Testis (tissue), 3 donors: Measurements from ENCODE around the gene FBH1. TPM values are rescaled to one million over a fixed set of nuclear protein-coding genes. Genes with fewer than 3 reads are reported as not detected.
A peak's percentile ranks its signal among the peaks of the same experiment; 100 is the strongest.

Experiments used
- DNase-seq: peaks from one replicate; pipeline ENCODE4 v3.0.0-alpha.2; 2019
- H3K27ac ChIP-seq, 2 donors: fragments of 200-600 bp; sonication (generic); one replicate each; pipeline ENCODE4 v1.5.1; 2019
- H3K27me3 ChIP-seq: fragments of 200-600 bp; sonication (generic); one replicate; pipeline ENCODE4 v1.5.1; 2019
- H3K36me3 ChIP-seq: fragments of 200-600 bp; sonication (generic); one replicate; pipeline ENCODE4 v1.5.1; 2017; ENCODE audit warnings: low read depth; ENCODE audit errors: missing control alignments
- H3K4me1 ChIP-seq: fragments of 200-600 bp; sonication (generic); one replicate; pipeline ENCODE4 v1.5.1; 2019
- H3K4me3 ChIP-seq, 2 donors: fragments of 200-600 bp; sonication (generic); one replicate each; pipeline ENCODE4 v1.5.1; 2017 to 2019
- H3K9me3 ChIP-seq: fragments of 200-600 bp; sonication (generic); one replicate; pipeline ENCODE4 v1.5.1; 2017
- POLR2A ChIP-seq: fragments of 450-650 bp; IDR thresholded peaks from one replicate; pipeline ENCODE4 v1.6.1; 2017; ENCODE audit warnings: antibody characterized with exemption, mild to moderate bottlenecking, moderate library complexity
- WGBS, 2 donors: methylation state at CpG; one replicate each; pipeline ENCODE4 v1.1.5; 2018; 5-methylcytosine and 5-hydroxymethylcytosine counted together
- intact Hi-C: fragments of 100-400 bp; cut with DNase I; formaldehyde crosslinking; loops from one replicate; pipeline ENCODE4 v1.15.1; 2023; ENCODE audit warnings: low total_unique reads
- polyA plus RNA-seq: library from polyadenylated mRNA; stranded (reverse); fragments of 350-450 nt; fragmentation: Illumina TruSeq; extraction: RNeasy Lipid Tissue Mini Kit (QIAGEN cat#74804); gene quantifications from one replicate; pipeline ENCODE4 v1.2.3, GENCODE V29; 2014; ENCODE audit warnings: low read depth, low replicate concordance; ENCODE audit not compliant: insufficient read depth
- total RNA-seq, 2 donors: library from RNA; depleted of rRNA; stranded (reverse); fragments of >200 nt; gene quantifications; one replicate each; pipeline ENCODE4 v1.2.3, GENCODE V29; 2016
- TF ChIP-seq, protein P1 (sequence below), 3 experiments: fragments of 450-650 bp in 2 of 3; fragments of 200-600 bp in 1 of 3; sonication (generic) in 1 of 3; IDR thresholded peaks; one replicate each; pipeline ENCODE4 v1.5.1; 2016 to 2019; ENCODE audit warnings: antibody characterized with exemption in 3 of 3, mild to moderate bottlenecking in 2 of 3, moderate library complexity in 1 of 3

The FBH1 gene
- total and polyA plus RNA-seq, 3 donors from 2014 or later, result 91.6 to 203 (median 174) TPM

DNA sequence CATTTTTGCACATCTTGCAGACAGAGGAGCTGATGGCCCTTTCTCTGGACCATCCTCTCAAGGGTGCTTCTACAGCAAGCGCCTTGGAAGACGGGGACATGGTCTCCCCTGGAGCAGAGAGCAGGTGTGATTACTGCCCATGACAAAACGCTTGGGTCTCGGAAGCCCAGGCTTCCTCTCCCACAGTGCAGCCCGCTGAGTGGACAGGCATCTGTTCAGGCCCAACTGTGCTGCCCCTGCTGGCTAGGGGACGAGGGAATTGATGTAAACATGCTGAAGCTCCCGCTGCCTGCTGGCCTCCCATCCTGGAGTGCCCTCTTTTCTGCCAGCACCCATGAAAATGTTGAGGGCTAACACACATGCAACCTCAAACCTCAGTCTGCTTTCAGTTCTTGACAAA lies 73.0 kb downstream of the FBH1 start:
- no peak for DNase-seq
- no peaks in the 10 kb centered on the region for H3K36me3 ChIP-seq
- no peaks in the 10 kb centered on the region for H3K27me3 ChIP-seq
- H3K9me3 ChIP-seq, result no peaks in the 10 kb centered on the region
- intact Hi-C loops, result no loop called here
- 91 to 97% methylated on average over 6 to 7 of the region's 7 CpGs for WGBS, 2 donors
- TF ChIP-seq, protein P1, sequence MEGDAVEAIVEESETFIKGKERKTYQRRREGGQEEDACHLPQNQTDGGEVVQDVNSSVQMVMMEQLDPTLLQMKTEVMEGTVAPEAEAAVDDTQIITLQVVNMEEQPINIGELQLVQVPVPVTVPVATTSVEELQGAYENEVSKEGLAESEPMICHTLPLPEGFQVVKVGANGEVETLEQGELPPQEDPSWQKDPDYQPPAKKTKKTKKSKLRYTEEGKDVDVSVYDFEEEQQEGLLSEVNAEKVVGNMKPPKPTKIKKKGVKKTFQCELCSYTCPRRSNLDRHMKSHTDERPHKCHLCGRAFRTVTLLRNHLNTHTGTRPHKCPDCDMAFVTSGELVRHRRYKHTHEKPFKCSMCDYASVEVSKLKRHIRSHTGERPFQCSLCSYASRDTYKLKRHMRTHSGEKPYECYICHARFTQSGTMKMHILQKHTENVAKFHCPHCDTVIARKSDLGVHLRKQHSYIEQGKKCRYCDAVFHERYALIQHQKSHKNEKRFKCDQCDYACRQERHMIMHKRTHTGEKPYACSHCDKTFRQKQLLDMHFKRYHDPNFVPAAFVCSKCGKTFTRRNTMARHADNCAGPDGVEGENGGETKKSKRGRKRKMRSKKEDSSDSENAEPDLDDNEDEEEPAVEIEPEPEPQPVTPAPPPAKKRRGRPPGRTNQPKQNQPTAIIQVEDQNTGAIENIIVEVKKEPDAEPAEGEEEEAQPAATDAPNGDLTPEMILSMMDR (IDR thresholded peaks at IDR 0.05), result no peak
- TF ChIP-seq POLR2A, result no peak
- H3K27ac ChIP-seq, result no peak overlapping the region
- peaks cover 8% of the 10 kb centered on the region for H3K4me1 ChIP-seq
- no peak overlapping the region for H3K4me3 ChIP-seq

DNA sequence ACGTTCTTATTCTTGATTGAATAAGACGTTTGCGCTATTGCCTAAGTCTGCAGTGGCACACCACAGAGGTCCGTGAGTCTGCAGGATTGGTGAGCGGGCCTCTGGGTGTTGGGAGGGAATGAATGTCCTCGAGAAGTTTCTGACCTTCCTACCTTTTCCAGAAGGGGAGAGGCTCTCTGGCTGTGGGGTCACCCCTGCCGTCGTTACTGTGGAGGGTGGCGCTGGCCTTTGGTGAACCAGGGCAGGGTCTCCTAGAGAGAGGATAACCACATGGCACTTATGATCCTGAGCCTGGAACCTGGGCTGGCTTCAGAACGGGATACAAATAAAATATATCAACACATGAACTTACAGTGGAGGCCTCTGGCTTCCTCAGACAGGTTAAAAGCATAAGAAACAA lies 73.5 kb downstream of the FBH1 start:
- no peak for DNase-seq
- H3K4me3 ChIP-seq, result no peak overlapping the region
- peaks cover 8% of the 10 kb centered on the region for H3K4me1 ChIP-seq
- intact Hi-C loops, result no loop called here
- no peaks in the 10 kb centered on the region for H3K27me3 ChIP-seq
- no peak overlapping the region for H3K27ac ChIP-seq
- no peak for TF ChIP-seq POLR2A
- TF ChIP-seq, protein P1 (IDR thresholded peaks at IDR 0.05), result no peak
- WGBS, 2 donors, result 81 to 88% methylated on average over 10 of the region's 10 CpGs
- H3K9me3 ChIP-seq, result no peaks in the 10 kb centered on the region
- H3K36me3 ChIP-seq, result no peaks in the 10 kb centered on the region

DNA sequence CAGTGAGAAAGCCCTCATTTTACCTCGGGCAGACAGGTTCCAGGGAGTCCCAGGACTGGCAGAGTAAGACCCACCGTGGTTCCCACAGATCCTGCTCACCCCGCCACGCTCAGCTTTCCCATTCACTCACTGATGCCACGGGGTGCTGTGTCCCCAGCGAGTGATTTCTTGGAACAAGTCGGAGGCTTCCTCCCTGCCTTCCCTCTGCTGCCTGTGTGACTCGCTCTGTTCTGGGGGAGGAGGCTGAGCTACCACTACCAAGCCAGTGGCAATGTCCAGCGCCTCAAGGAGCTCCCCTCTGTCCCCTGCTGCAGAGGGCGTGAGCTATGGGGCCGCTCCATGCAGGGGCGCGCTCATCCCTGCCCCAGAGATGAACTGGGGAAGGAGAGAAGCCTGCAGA lies 74.7 kb downstream of the FBH1 start:
- peak; percentile 11 for DNase-seq
- H3K9me3 ChIP-seq, result no peaks in the 10 kb centered on the region
- no peaks in the 10 kb centered on the region for H3K36me3 ChIP-seq
- H3K27ac ChIP-seq, result no peak overlapping the region
- no peak overlapping the region for H3K4me3 ChIP-seq
- intact Hi-C loops, result no loop called here
- whole genome bisulfite sequencing, 2 donors, result 89 to 95% methylated on average over 4 to 13 of the region's 13 CpGs
- TF ChIP-seq, protein P1 (IDR thresholded peaks at IDR 0.05), result no peak
- TF ChIP-seq POLR2A, result no peak
- no peaks in the 10 kb centered on the region for H3K27me3 ChIP-seq
- peaks cover 5% of the 10 kb centered on the region for H3K4me1 ChIP-seq

DNA sequence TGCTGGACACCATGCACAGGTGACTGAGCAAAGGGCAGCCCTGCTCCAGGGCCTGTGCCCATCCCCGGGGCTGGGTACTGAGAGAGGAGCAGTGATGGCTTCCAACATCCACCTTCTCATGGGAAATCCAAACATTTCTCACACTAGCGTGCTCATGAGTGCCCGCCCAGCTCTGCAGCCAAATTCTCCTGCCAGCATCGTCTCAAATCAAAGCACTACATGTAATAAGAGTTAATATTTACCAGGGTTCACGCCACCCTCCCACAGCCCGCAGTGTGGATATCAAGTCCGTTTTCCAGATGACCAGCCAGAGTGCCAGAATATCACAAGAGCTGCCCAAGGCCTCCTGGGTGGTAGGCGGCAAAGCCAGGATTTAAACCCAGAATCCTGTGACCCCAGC lies 75.2 kb downstream of the FBH1 start:
- no peak for TF ChIP-seq POLR2A
- TF ChIP-seq, protein P1 (IDR thresholded peaks at IDR 0.05), result no peak
- intact Hi-C loops, result no loop called here
- 88 to 94% methylated on average over 5 to 8 of the region's 8 CpGs for WGBS, 2 donors
- peaks cover 5% of the 10 kb centered on the region for H3K4me1 ChIP-seq
- no peaks in the 10 kb centered on the region for H3K9me3 ChIP-seq
- peak; percentile 13 for DNase-seq
- no peaks in the 10 kb centered on the region for H3K36me3 ChIP-seq
- no peak overlapping the region for H3K27ac ChIP-seq
- H3K27me3 ChIP-seq, result no peaks in the 10 kb centered on the region
- no peak overlapping the region for H3K4me3 ChIP-seq

DNA sequence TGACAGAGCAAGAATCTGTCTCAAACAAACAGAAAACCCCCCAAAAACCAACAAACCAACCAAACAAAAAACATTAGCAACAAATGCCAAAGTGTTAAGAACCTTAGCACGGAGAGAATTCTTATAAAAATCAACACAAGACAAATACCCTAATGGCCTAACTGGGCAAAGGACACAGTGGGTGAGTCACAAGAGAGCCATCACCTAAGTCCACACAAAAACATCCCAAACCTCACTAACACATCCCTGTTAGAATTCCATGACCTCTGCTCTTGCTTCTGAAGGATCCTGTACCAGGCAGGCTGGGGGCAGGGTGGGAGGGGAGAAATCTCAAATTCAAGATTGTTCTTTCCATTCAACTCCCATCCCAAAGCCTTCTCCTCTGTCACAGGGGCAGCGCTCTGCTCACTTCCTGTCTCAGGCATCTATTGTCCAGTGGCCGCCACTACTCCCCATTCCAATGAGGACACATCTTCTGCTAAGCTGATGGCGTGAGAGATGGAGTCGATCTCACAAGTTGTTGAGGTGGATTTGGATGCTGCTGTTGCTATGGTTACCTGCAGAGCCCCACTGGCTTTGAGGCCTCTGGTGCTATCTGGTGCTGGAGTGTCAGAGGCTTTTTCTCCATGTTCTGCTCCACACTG lies 78.1 kb downstream of the FBH1 start:
- WGBS, 2 donors, result 91 to 97% methylated on average over 5 of the region's 5 CpGs

More for the DNA sequence above, 78.1 kb downstream of the FBH1 start:
- Histone ChIP-seq H3K4me3 (no peak overlapping the region), H3K27ac (no peak overlapping the region), H3K4me1 (no peaks in the 10 kb centered on the region), H3K36me3 (no peaks in the 10 kb centered on the region), H3K27me3 (no peaks in the 10 kb centered on the region), H3K9me3 (no peaks in the 10 kb centered on the region)
- no peak for DNase-seq
- intact Hi-C loops, result no loop called here
- TF ChIP-seq POLR2A, result no peak
- TF ChIP-seq, protein P1 (IDR thresholded peaks at IDR 0.05), result no peak
